GM23338 (cell line): ENCODE data around the gene CSF2. TPM values are rescaled to one million over a fixed set of nuclear protein-coding genes. Genes with fewer than 3 reads are reported as not detected.

Experiments
- ATAC-seq: fragments of 200-7000 bp; cut with Tn5 transposase; 3 replicates; pipeline ENCODE4 v1.9.1; 2020
- DNase-seq: peaks from one replicate; pipeline ENCODE4 v3.0.0-alpha.2; 2015; ENCODE audit warnings: low spot score
- H2AFZ ChIP-seq: fragments of 200-600 bp; sonication (generic); 2 replicates; pipeline ENCODE4 v1.8.0; 2016; ENCODE audit warnings: antibody characterized with exemption, mild to moderate bottlenecking, moderate library complexity
- H3F3A ChIP-seq: fragments of 200-600 bp; sonication (generic); replicated peaks from 2 replicates; pipeline ENCODE4 v1.8.0; 2017; ENCODE audit warnings: antibody characterized with exemption, mixed run types, low read depth
- H3K27ac ChIP-seq: fragments of 200-600 bp; sonication (generic); 2 replicates; pipeline ENCODE4 v1.6.1; 2016; ENCODE audit warnings: low read depth
- H3K27me3 ChIP-seq: fragments of 200-600 bp; sonication (generic); 2 replicates; pipeline ENCODE4 v1.8.0; 2016; ENCODE audit warnings: mild to moderate bottlenecking, mixed run types, moderate library complexity; ENCODE audit not compliant: insufficient read depth
- H3K36me3 ChIP-seq: fragments of 200-600 bp; sonication (generic); 2 replicates; pipeline ENCODE4 v1.8.0; 2016; ENCODE audit warnings: mild to moderate bottlenecking; ENCODE audit not compliant: insufficient read depth
- H3K4me1 ChIP-seq: fragments of 200-600 bp; sonication (generic); 2 replicates; pipeline ENCODE4 v1.8.0; 2016; ENCODE audit warnings: mild to moderate bottlenecking, moderate library complexity; ENCODE audit not compliant: insufficient read depth
- H3K4me2 ChIP-seq: fragments of 200-600 bp; sonication (generic); 2 replicates; pipeline ENCODE4 v1.7.1; 2017; ENCODE audit warnings: mixed run types
- H3K4me3 ChIP-seq: fragments of 200-600 bp; sonication (generic); 2 replicates; pipeline ENCODE4 v1.6.1; 2016; ENCODE audit warnings: mixed run types
- H3K79me2 ChIP-seq: fragments of 200-600 bp; sonication (generic); replicated peaks from 2 replicates; pipeline ENCODE4 v1.8.0; 2017; ENCODE audit warnings: mild to moderate bottlenecking; ENCODE audit not compliant: insufficient read depth
- H3K9me2 ChIP-seq: fragments of 200-600 bp; sonication (generic); 2 replicates; pipeline ENCODE4 v1.8.0; 2017; ENCODE audit not compliant: insufficient read depth
- H4K20me1 ChIP-seq: fragments of 200-600 bp; sonication (generic); replicated peaks from 2 replicates; pipeline ENCODE4 v1.8.0; 2017; ENCODE audit warnings: mild to moderate bottlenecking; ENCODE audit not compliant: insufficient read depth
- H3K27ac Mint-ChIP-seq: 2 replicates; pipeline ENCODE4 v1.8.0; 2020; ENCODE audit warnings: inconsistent platforms, mild to moderate bottlenecking, moderate library complexity, mixed read lengths
- H3K27me3 Mint-ChIP-seq: 3 replicates; pipeline ENCODE4 v1.8.0; 2022; ENCODE audit warnings: low read depth, mild to moderate bottlenecking, moderate library complexity, mixed read lengths, inconsistent platforms; ENCODE audit not compliant: insufficient read depth, poor library complexity
- H3K36me3 Mint-ChIP-seq: 3 replicates; pipeline ENCODE4 v1.8.0; 2021; ENCODE audit warnings: low read depth, mild to moderate bottlenecking, inconsistent platforms, moderate library complexity, mixed read lengths
- H3K4me1 Mint-ChIP-seq: 3 replicates; pipeline ENCODE4 v1.8.0; 2020; ENCODE audit warnings: mild to moderate bottlenecking, inconsistent platforms, mixed read lengths
- H3K4me3 Mint-ChIP-seq: 3 replicates; pipeline ENCODE4 v1.8.0; 2021; ENCODE audit warnings: moderate library complexity, mild to moderate bottlenecking, inconsistent platforms, mixed read lengths
- H3K9me3 Mint-ChIP-seq: 3 replicates; pipeline ENCODE4 v1.8.0; 2020; ENCODE audit warnings: moderate library complexity, mild to moderate bottlenecking, inconsistent platforms, mixed read lengths
- CREB1 ChIP-seq: fragments of 250-450 bp; sonication (Bioruptor Pico); IDR thresholded peaks from 2 replicates; pipeline ENCODE4 v1.5.0; 2020; ENCODE audit warnings: low read depth, mild to moderate bottlenecking, moderate library complexity
- JUNB ChIP-seq: IDR thresholded peaks from one replicate; pipeline ENCODE4 v1.6.1; 2016; ENCODE audit warnings: antibody characterized with exemption; ENCODE audit not compliant: unreplicated experiment
- POLR2AphosphoS5 ChIP-seq: IDR thresholded peaks from 2 replicates; pipeline ENCODE4 v1.6.1; 2016; ENCODE audit warnings: antibody characterized with exemption, low read depth
- STAT1 ChIP-seq: IDR thresholded peaks from one replicate; pipeline ENCODE4 v1.6.1; 2016; ENCODE audit warnings: antibody characterized with exemption; ENCODE audit not compliant: unreplicated experiment
- ZNF114 ChIP-seq: fragments of 250-450 bp; sonication (Bioruptor Pico); IDR thresholded peaks from 2 replicates; pipeline ENCODE4 v1.5.0; 2020; ENCODE audit warnings: mild to moderate bottlenecking, moderate library complexity
- polyA plus RNA-seq: library from polyadenylated mRNA; unstranded; fragments of >200 nt; fragmentation: Nextera tagmentation; extraction: Ambion mirVana; gene quantifications from 2 replicates; pipeline ENCODE4 v1.2.1, GENCODE V29; 2016
- total RNA-seq: library from RNA; depleted of rRNA; stranded (reverse); fragments of >200 nt; shearing (Covaris generic); gene quantifications from 2 replicates; pipeline ENCODE4 v1.2.3, GENCODE V29; 2014
- TF ChIP-seq, protein P1 (sequence below), 2 experiments: fragments of 200-600 bp in 1 of 2; sonication (generic) in 1 of 2; conservative IDR thresholded peaks; 2 replicates each; pipeline versions ENCODE4 v1.5.1 to v1.6.1; 2016 to 2017; ENCODE audit warnings: antibody characterized with exemption in 2 of 2, low read depth in 2 of 2, mild to moderate bottlenecking in 2 of 2, moderate library complexity in 1 of 2
- TF ChIP-seq, protein P2 (sequence below): fragments of 250-450 bp; sonication (Bioruptor Pico); IDR thresholded peaks from 2 replicates; pipeline ENCODE4 v1.5.0; 2020; ENCODE audit warnings: mild to moderate bottlenecking, moderate library complexity

The CSF2 gene
- total and polyA plus RNA-seq, 2 experiments from 2014 or later, result not detected

- Histone ChIP-seq H2AFZ (peak overlapping the region; percentile 88; the same call in 1 of the 2 replicates), H3K27ac (no peak overlapping the region), H3F3A (no peaks in the 10 kb centered on the region), H3K36me3 (no peaks in the 10 kb centered on the region), H3K4me2 (no peak overlapping the region), H3K27me3 (no peaks in the 10 kb centered on the region), H3K79me2 (no peaks in the 10 kb centered on the region), H3K9me2 (no peaks in the 10 kb centered on the region), H3K4me3 (no peak overlapping the region), H4K20me1 (no peaks in the 10 kb centered on the region), H3K4me1 (no peaks in the 10 kb centered on the region)
- no peak overlapping the region for H3K4me3 Mint-ChIP-seq
- TF ChIP-seq, protein P1, sequence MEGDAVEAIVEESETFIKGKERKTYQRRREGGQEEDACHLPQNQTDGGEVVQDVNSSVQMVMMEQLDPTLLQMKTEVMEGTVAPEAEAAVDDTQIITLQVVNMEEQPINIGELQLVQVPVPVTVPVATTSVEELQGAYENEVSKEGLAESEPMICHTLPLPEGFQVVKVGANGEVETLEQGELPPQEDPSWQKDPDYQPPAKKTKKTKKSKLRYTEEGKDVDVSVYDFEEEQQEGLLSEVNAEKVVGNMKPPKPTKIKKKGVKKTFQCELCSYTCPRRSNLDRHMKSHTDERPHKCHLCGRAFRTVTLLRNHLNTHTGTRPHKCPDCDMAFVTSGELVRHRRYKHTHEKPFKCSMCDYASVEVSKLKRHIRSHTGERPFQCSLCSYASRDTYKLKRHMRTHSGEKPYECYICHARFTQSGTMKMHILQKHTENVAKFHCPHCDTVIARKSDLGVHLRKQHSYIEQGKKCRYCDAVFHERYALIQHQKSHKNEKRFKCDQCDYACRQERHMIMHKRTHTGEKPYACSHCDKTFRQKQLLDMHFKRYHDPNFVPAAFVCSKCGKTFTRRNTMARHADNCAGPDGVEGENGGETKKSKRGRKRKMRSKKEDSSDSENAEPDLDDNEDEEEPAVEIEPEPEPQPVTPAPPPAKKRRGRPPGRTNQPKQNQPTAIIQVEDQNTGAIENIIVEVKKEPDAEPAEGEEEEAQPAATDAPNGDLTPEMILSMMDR (conservative IDR thresholded peaks at IDR 0.05; ENCODE audit: low read depth in 2 of 2), result peak; percentile 80 to 91
- TF ChIP-seq ZNF114 (CRISPR knock-in tag), result no peak
- no peaks in the 10 kb centered on the region; the same call in 2 of the 3 replicates for H3K9me3 Mint-ChIP-seq
- H3K36me3 Mint-ChIP-seq, result no peaks in the 10 kb centered on the region; the same call in 2 of the 3 replicates
- H3K4me1 Mint-ChIP-seq, result peaks cover 6% of the 10 kb centered on the region
- peaks cover 7% of the 10 kb centered on the region for H3K27me3 Mint-ChIP-seq
- ATAC-seq (peak; percentile 91), DNase-seq (peak; percentile 90)
- peak overlapping the region; percentile 22; the same call in 1 of the 2 replicates for H3K27ac Mint-ChIP-seq
Measured at GRCh38 chr5:132065351-132065937, 8.1 kb upstream of the CSF2 start.

DNA sequence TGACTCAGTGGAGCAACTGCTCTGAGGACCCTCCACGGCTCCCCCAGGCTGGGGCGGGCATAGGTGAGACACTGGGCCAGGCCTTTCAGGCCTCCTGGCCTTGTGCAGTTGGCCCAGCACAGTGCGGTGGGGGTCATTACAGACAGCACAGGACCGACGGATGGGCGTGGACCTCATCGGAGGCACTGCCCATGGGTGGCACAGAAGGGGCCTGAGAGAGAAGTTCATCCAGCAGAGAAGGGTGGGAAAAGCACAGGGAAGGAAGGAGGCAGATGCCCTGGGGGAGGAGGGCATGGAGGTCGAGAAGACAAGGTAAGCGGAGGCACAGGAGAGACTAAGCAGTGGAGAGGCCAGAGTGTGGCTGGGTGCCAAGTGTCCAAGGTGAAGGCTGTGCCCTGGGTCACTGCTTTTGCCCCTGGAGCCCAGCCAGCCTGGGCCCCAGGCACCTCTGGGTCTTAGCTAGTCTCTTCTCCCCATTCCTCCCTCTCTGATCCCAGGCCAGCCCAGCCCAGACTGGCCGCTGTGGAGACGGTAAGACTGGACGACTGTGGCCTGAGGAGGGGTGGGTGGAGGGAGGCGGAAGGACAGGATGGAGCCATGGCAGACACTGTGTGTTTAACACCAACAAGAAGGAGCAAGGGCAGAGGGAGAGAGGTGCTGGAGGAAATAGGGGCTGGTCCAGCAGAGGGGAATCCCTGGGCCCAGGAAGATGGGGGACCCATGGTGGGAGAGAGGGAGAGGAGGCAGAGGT lies 7.5 kb upstream of the CSF2 start:
- no peaks in the 10 kb centered on the region; the same call in 2 of the 3 replicates for H3K4me1 Mint-ChIP-seq
- H3K9me3 Mint-ChIP-seq, result no peaks in the 10 kb centered on the region; the same call in 2 of the 3 replicates
- no peak overlapping the region for H3K4me3 Mint-ChIP-seq
- no peak for ATAC-seq
- H3F3A ChIP-seq, result no peaks in the 10 kb centered on the region
- peaks cover 5% of the 10 kb centered on the region for H3K27me3 Mint-ChIP-seq
- H3K27ac Mint-ChIP-seq, result no peak overlapping the region
- no peaks in the 10 kb centered on the region for H4K20me1 ChIP-seq
- no peak for TF ChIP-seq JUNB
- H3K36me3 Mint-ChIP-seq, result no peaks in the 10 kb centered on the region; the same call in 2 of the 3 replicates
- no peaks in the 10 kb centered on the region for H3K36me3 ChIP-seq
- H3K9me2 ChIP-seq, result no peaks in the 10 kb centered on the region
- no peak overlapping the region for H3K27ac ChIP-seq
- H3K27me3 ChIP-seq, result no peaks in the 10 kb centered on the region
- no peak overlapping the region for H3K4me2 ChIP-seq
- H3K4me3 ChIP-seq, result no peak overlapping the region
- no peak overlapping the region for H2AFZ ChIP-seq
- no peaks in the 10 kb centered on the region for H3K79me2 ChIP-seq
- DNase-seq, result no peak
- H3K4me1 ChIP-seq, result no peaks in the 10 kb centered on the region

DNA sequence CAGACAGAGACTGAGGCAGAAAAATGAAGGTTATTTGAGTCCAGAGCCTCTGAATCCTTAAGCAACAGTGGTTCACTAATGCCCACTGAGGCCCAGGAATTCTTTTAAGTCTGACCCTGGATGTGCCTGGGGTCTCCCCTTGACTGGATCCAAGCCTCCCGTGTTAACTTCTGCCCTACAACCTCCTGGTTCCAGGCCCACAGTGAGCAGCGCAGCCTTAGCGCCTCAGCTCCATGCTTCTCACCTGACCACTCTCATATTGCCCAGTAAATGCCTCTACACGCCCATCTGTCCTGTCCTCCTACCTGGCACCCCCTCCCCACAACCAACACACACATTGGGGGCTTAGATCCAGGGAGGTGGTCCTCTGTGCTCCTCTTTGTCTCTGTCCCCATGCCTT lies 6.7 kb upstream of the CSF2 start:
- Histone ChIP-seq H3K4me2 (no peak overlapping the region), H3K36me3 (no peaks in the 10 kb centered on the region), H3K4me1 (no peaks in the 10 kb centered on the region), H3K27ac (no peak overlapping the region), H3F3A (no peaks in the 10 kb centered on the region), H2AFZ (no peak overlapping the region), H3K9me2 (no peaks in the 10 kb centered on the region), H3K79me2 (no peaks in the 10 kb centered on the region), H3K4me3 (no peak overlapping the region), H3K27me3 (no peaks in the 10 kb centered on the region), H4K20me1 (no peaks in the 10 kb centered on the region)
- Mint-ChIP-seq H3K4me3 (no peak overlapping the region), H3K4me1 (no peaks in the 10 kb centered on the region), H3K36me3 (no peaks in the 10 kb centered on the region; the same call in 2 of the 3 replicates), H3K9me3 (no peaks in the 10 kb centered on the region; the same call in 2 of the 3 replicates), H3K27me3 (peaks cover 7% of the 10 kb centered on the region), H3K27ac (no peak overlapping the region)
- no peak for ATAC-seq
- DNase-seq, result no peak
- TF ChIP-seq STAT1, result no peak
- TF ChIP-seq, protein P2, sequence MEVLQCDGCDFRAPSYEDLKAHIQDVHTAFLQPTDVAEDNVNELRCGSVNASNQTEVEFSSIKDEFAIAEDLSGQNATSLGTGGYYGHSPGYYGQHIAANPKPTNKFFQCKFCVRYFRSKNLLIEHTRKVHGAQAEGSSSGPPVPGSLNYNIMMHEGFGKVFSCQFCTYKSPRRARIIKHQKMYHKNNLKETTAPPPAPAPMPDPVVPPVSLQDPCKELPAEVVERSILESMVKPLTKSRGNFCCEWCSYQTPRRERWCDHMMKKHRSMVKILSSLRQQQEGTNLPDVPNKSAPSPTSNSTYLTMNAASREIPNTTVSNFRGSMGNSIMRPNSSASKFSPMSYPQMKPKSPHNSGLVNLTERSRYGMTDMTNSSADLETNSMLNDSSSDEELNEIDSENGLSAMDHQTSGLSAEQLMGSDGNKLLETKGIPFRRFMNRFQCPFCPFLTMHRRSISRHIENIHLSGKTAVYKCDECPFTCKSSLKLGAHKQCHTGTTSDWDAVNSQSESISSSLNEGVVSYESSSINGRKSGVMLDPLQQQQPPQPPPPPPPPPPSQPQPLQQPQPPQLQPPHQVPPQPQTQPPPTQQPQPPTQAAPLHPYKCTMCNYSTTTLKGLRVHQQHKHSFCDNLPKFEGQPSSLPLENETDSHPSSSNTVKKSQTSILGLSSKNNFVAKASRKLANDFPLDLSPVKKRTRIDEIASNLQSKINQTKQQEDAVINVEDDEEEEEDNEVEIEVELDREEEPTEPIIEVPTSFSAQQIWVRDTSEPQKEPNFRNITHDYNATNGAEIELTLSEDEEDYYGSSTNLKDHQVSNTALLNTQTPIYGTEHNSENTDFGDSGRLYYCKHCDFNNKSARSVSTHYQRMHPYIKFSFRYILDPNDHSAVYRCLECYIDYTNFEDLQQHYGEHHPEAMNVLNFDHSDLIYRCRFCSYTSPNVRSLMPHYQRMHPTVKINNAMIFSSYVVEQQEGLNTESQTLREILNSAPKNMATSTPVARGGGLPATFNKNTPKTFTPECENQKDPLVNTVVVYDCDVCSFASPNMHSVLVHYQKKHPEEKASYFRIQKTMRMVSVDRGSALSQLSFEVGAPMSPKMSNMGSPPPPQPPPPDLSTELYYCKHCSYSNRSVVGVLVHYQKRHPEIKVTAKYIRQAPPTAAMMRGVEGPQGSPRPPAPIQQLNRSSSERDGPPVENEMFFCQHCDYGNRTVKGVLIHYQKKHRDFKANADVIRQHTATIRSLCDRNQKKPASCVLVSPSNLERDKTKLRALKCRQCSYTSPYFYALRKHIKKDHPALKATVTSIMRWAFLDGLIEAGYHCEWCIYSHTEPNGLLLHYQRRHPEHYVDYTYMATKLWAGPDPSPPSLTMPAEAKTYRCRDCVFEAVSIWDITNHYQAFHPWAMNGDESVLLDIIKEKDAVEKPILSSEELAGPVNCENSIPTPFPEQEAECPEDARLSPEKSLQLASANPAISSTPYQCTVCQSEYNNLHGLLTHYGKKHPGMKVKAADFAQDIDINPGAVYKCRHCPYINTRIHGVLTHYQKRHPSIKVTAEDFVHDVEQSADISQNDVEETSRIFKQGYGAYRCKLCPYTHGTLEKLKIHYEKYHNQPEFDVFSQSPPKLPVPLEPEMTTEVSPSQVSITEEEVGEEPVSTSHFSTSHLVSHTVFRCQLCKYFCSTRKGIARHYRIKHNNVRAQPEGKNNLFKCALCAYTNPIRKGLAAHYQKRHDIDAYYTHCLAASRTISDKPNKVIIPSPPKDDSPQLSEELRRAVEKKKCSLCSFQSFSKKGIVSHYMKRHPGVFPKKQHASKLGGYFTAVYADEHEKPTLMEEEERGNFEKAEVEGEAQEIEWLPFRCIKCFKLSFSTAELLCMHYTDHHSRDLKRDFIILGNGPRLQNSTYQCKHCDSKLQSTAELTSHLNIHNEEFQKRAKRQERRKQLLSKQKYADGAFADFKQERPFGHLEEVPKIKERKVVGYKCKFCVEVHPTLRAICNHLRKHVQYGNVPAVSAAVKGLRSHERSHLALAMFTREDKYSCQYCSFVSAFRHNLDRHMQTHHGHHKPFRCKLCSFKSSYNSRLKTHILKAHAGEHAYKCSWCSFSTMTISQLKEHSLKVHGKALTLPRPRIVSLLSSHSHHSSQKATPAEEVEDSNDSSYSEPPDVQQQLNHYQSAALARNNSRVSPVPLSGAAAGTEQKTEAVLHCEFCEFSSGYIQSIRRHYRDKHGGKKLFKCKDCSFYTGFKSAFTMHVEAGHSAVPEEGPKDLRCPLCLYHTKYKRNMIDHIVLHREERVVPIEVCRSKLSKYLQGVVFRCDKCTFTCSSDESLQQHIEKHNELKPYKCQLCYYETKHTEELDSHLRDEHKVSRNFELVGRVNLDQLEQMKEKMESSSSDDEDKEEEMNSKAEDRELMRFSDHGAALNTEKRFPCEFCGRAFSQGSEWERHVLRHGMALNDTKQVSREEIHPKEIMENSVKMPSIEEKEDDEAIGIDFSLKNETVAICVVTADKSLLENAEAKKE (CRISPR knock-in tag), result no peak
- TF ChIP-seq CREB1 (CRISPR knock-in tag), result no peak
- no peak for TF ChIP-seq POLR2AphosphoS5
- TF ChIP-seq JUNB, result no peak
